DOHH2 (cell line): ENCODE measurements around the gene GJA4.

Experiments
- H3F3A ChIP-seq: fragments of 200-600 bp; sonication (generic), shearing (Covaris generic); 2 replicates; pipeline ENCODE4 v1.6.0; 2016; ENCODE audit warnings: antibody characterized with exemption, mild to moderate bottlenecking; ENCODE audit not compliant: control insufficient read depth, insufficient read depth
- H3K27ac ChIP-seq: fragments of 200-600 bp; sonication (generic); 2 replicates; pipeline ENCODE4 v1.5.1; 2014; ENCODE audit warnings: low read depth, mild to moderate bottlenecking, low read length, moderate library complexity
- H3K27me3 ChIP-seq: fragments of 200-600 bp; sonication (generic); 2 replicates; pipeline ENCODE4 v1.6.1; 2014; ENCODE audit warnings: mild to moderate bottlenecking, low read length, mixed read lengths; ENCODE audit not compliant: control insufficient read depth
- H3K36me3 ChIP-seq: fragments of 200-600 bp; sonication (generic); 2 replicates; pipeline ENCODE4 v1.6.1; 2014; ENCODE audit warnings: mild to moderate bottlenecking, low read length, moderate library complexity, mixed read lengths; ENCODE audit not compliant: control insufficient read depth
- H3K4me1 ChIP-seq: fragments of 200-600 bp; sonication (generic); 2 replicates; pipeline ENCODE4 v1.6.1; 2014; ENCODE audit warnings: mild to moderate bottlenecking, low read length, mixed read lengths; ENCODE audit not compliant: control insufficient read depth
- H3K4me2 ChIP-seq: fragments of 200-600 bp; sonication (generic); 2 replicates; pipeline ENCODE4 v1.6.0; 2014; ENCODE audit warnings: mild to moderate bottlenecking, low read length, moderate library complexity
- H3K4me3 ChIP-seq: fragments of 200-600 bp; sonication (generic); 2 replicates; pipeline ENCODE4 v1.5.1; 2014; ENCODE audit warnings: mild to moderate bottlenecking, low read length, mixed read lengths
- H3K79me2 ChIP-seq: fragments of 200-600 bp; sonication (generic); 2 replicates; pipeline ENCODE4 v1.6.1; 2014; ENCODE audit warnings: mild to moderate bottlenecking, low read length, mixed read lengths; ENCODE audit not compliant: control insufficient read depth
- H3K9me2 ChIP-seq: fragments of 200-600 bp; sonication (generic); replicated peaks from 2 replicates; pipeline ENCODE4 v1.6.1; 2014; ENCODE audit warnings: mild to moderate bottlenecking, low read length, mixed read lengths; ENCODE audit not compliant: control insufficient read depth
- H3K9me3 ChIP-seq: fragments of 200-600 bp; sonication (generic); 2 replicates; pipeline ENCODE4 v1.6.1; 2014; ENCODE audit warnings: antibody characterized with exemption, low read length, mixed read lengths; ENCODE audit not compliant: control insufficient read depth, insufficient read depth
- H4K20me1 ChIP-seq: fragments of 200-600 bp; sonication (generic); 2 replicates; pipeline ENCODE4 v1.6.0; 2014; ENCODE audit warnings: low read depth, mild to moderate bottlenecking, antibody characterized with exemption, low read length, moderate library complexity; ENCODE audit not compliant: control insufficient read depth, insufficient read depth
- EZH2phosphoT487 ChIP-seq: fragments of 200-600 bp; sonication (generic); IDR thresholded peaks from 2 replicates; pipeline ENCODE4 v1.6.1; 2017; ENCODE audit warnings: borderline replicate concordance, mild to moderate bottlenecking, antibody characterized with exemption, low read length, moderate library complexity, mixed read lengths
- TF ChIP-seq, protein P1 (sequence below): fragments of 200-600 bp; sonication (generic); IDR thresholded peaks from one replicate; pipeline ENCODE4 v1.5.1; 2014; ENCODE audit warnings: antibody characterized with exemption, mild to moderate bottlenecking, low read depth, low read length; ENCODE audit not compliant: poor library complexity, severe bottlenecking

GJA4 gene

GRCh38 chr1:34840426-34840825 is 47.6 kb downstream of the GJA4 start:
- Histone ChIP-seq H3K79me2 (no peaks in the 10 kb centered on the region), H3K36me3 (no peaks in the 10 kb centered on the region), H3K9me3 (no peaks in the 10 kb centered on the region), H3K27ac (no peak overlapping the region), H3K4me1 (peaks cover 7% of the 10 kb centered on the region), H4K20me1 (no peaks in the 10 kb centered on the region), H3K9me2 (no peaks in the 10 kb centered on the region), H3K4me2 (no peak overlapping the region), H3K27me3 (no peaks in the 10 kb centered on the region), H3K4me3 (no peak overlapping the region), H3F3A (no peaks in the 10 kb centered on the region)
- TF ChIP-seq, protein P1, sequence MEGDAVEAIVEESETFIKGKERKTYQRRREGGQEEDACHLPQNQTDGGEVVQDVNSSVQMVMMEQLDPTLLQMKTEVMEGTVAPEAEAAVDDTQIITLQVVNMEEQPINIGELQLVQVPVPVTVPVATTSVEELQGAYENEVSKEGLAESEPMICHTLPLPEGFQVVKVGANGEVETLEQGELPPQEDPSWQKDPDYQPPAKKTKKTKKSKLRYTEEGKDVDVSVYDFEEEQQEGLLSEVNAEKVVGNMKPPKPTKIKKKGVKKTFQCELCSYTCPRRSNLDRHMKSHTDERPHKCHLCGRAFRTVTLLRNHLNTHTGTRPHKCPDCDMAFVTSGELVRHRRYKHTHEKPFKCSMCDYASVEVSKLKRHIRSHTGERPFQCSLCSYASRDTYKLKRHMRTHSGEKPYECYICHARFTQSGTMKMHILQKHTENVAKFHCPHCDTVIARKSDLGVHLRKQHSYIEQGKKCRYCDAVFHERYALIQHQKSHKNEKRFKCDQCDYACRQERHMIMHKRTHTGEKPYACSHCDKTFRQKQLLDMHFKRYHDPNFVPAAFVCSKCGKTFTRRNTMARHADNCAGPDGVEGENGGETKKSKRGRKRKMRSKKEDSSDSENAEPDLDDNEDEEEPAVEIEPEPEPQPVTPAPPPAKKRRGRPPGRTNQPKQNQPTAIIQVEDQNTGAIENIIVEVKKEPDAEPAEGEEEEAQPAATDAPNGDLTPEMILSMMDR = no peak
- TF ChIP-seq EZH2phosphoT487 = no peak

DNA sequence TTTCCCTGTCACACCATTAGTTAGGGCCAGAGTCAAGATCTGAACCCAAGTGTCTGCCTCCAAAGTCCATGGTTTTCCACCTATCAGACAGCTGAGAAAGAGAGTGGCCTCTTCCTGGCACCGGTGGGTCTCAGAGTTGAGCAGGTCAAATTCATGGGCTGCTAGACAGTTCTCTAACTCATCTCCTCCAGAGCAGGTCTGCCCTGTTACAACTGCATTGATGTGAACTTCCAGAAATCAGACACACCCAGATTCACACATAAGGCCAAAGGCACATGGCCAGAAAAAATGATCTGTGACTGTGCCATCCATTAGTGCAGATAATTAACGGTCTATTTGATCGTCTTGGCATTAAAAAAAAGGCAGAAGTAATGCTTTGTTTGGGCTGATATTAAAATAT is 49.3 kb downstream of the GJA4 start:
- no peaks in the 10 kb centered on the region for H4K20me1 ChIP-seq
- H3K9me3 ChIP-seq = no peaks in the 10 kb centered on the region
- no peak for TF ChIP-seq EZH2phosphoT487
- H3K4me3 ChIP-seq = no peak overlapping the region
- H3K9me2 ChIP-seq = no peaks in the 10 kb centered on the region
- H3K27me3 ChIP-seq = no peaks in the 10 kb centered on the region
- no peaks in the 10 kb centered on the region for H3K36me3 ChIP-seq
- peaks cover 7% of the 10 kb centered on the region for H3K4me1 ChIP-seq
- no peak overlapping the region for H3K27ac ChIP-seq
- no peaks in the 10 kb centered on the region for H3F3A ChIP-seq
- no peak overlapping the region for H3K4me2 ChIP-seq
- no peaks in the 10 kb centered on the region for H3K79me2 ChIP-seq

GRCh38 chr1:34842952-34843371 is 50.2 kb downstream of the GJA4 start:
- no peak overlapping the region for H3K4me2 ChIP-seq
- H3K9me2 ChIP-seq = no peaks in the 10 kb centered on the region
- H4K20me1 ChIP-seq = no peaks in the 10 kb centered on the region
- H3K79me2 ChIP-seq = no peaks in the 10 kb centered on the region
- H3K4me1 ChIP-seq = peaks cover 7% of the 10 kb centered on the region
- no peak overlapping the region for H3K4me3 ChIP-seq
- TF ChIP-seq, protein P1 = no peak
- no peak for TF ChIP-seq EZH2phosphoT487
- H3K9me3 ChIP-seq = no peaks in the 10 kb centered on the region
- H3K36me3 ChIP-seq = no peaks in the 10 kb centered on the region
- H3F3A ChIP-seq = no peaks in the 10 kb centered on the region
- H3K27me3 ChIP-seq = no peaks in the 10 kb centered on the region
- no peak overlapping the region for H3K27ac ChIP-seq

DNA sequence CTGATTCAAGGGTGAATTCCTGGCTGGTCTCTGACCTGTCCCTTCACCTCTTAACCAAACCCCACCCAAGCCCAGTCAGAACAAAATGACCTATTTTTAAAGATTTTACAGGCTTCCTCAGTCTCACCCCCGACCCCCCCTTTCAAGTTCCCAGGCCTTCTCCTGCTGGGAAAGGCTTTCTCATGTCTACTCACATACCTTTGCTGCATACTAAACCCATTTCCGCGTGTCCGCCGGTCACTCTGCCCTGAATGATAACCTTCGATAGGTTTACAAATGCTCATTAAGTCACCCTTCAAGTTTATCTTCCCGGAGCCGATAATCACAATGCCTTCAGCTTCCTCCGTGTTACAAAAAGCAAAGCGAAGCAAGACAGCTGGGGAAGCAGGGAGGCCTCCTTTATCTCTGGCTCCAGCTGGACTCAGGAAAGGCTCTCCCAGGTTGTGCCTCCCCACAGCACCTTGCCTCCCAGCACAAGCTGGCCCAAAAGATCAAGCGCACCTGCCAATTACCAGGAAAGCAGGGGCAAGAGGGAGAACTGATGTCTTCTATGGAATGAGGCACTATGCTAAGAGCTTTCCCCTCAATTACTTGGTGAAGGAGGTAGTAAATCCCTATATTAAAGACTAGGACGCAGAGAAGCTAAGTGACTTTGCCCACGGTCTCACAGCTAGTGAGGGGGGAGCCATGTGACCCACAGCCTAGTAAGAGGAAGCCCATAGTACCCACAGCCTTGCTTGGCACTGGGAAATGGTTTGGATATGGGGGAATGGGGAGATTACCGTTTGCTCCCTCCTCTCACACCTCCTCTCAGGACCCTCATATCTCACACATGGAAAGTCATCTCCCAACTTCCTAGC is 50.8 kb downstream of the GJA4 start:
- H3K4me2 ChIP-seq = no peak overlapping the region
- no peaks in the 10 kb centered on the region for H4K20me1 ChIP-seq
- no peaks in the 10 kb centered on the region for H3K36me3 ChIP-seq
- TF ChIP-seq EZH2phosphoT487 = no peak
- no peaks in the 10 kb centered on the region for H3K9me2 ChIP-seq
- no peaks in the 10 kb centered on the region for H3K79me2 ChIP-seq
- no peaks in the 10 kb centered on the region for H3F3A ChIP-seq
- H3K27ac ChIP-seq = no peak overlapping the region
- no peaks in the 10 kb centered on the region for H3K9me3 ChIP-seq
- H3K27me3 ChIP-seq = no peaks in the 10 kb centered on the region
- peaks cover 7% of the 10 kb centered on the region for H3K4me1 ChIP-seq
- no peak overlapping the region for H3K4me3 ChIP-seq
